Activated CD8-positive, alpha-beta T cell treated with anti-CD3 and anti-CD28 coated beads for 36 hours (primary cell): ENCODE data around the gene FASTKD2. TPM values are rescaled to one million over a fixed set of nuclear protein-coding genes. Genes with fewer than 3 reads are reported as not detected.

ENCODE experiments used
- ATAC-seq: fragments of 200-7000 bp; cut with Tn5 transposase; one replicate; pipeline ENCODE4 v1.10.0; 2021; ENCODE audit warnings: mild to moderate bottlenecking, moderate library complexity
- CTCF ChIA-PET: fragments of 350-600 bp; sonication (Branson Sonifier 250); formaldehyde crosslinking; loops from one replicate; lab custom pipeline; 2021; ENCODE audit warnings: antibody characterized with exemption; lab: Charles Lee
- POLR2A ChIA-PET: fragments of 350-600 bp; sonication (Branson Sonifier 250); formaldehyde crosslinking; loops from one replicate; lab custom pipeline; 2021; ENCODE audit warnings: antibody characterized with exemption; lab: Charles Lee
- DNase-seq: peaks from one replicate; pipeline ENCODE4 v3.0.0-alpha.2; 2020
- H3K27ac Mint-ChIP-seq: one replicate; pipeline ENCODE4 v1.8.0; 2021; ENCODE audit warnings: mild to moderate bottlenecking, mixed read lengths
- H3K27me3 Mint-ChIP-seq: one replicate; pipeline ENCODE4 v1.8.0; 2021; ENCODE audit warnings: mixed read lengths
- H3K36me3 Mint-ChIP-seq: one replicate; pipeline ENCODE4 v1.8.0; 2021; ENCODE audit warnings: low read depth, mixed read lengths
- H3K4me1 Mint-ChIP-seq: one replicate; pipeline ENCODE4 v1.8.0; 2021; ENCODE audit warnings: low read depth, mixed read lengths
- H3K4me3 Mint-ChIP-seq: one replicate; pipeline ENCODE4 v1.8.0; 2021; ENCODE audit warnings: mild to moderate bottlenecking, moderate library complexity, mixed read lengths
- H3K9me3 Mint-ChIP-seq: one replicate; pipeline ENCODE4 v1.8.0; 2021; ENCODE audit warnings: mixed read lengths
- intact Hi-C: fragments of 100-400 bp; cut with micrococcal nuclease; formaldehyde crosslinking; loops from one replicate; pipeline ENCODE4 v1.10.0; 2022
- total RNA-seq, 2 experiments: library from RNA; stranded (reverse); gene quantifications; one replicate each; pipeline ENCODE4 v1.2.3, GENCODE V29; 2021
- TF ChIP-seq, protein P1 (sequence below): fragments of 200-600 bp; IDR thresholded peaks from one replicate; pipeline ENCODE4 v1.8.0; 2022; ENCODE audit warnings: antibody characterized with exemption, mild to moderate bottlenecking

The FASTKD2 gene
- total RNA-seq, 2 experiments from 2014 or later = 32.8 to 33.7 TPM

DNA sequence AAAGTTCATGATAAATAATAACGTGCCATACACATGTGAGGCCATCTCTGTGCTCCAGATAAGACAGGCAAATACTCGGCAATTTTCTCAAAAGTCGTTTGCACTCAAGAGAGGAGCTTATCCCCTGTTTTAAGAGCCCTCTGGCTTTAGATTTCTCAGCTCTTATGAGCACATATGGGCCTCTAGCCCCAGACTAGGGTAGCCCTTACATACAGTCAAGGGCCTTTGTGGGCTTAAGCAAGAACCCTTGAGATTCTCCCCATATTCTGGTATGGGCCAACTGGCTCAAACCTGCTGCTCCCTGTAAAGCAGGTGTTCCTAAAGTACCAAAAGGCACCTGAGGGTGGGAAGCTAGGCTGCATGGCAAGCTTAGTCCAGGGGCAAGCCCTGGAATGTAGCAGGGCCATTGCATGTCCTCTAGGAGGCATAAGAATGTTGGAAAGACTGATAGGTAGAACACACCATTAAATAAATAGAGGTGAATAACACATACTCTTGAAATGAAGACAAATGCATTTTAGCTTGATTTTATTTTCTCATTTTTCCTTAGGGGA lies 66.1 kb downstream of the FASTKD2 start:
- POLR2A ChIA-PET = no interaction called here
- no peak overlapping the region for H3K27ac Mint-ChIP-seq
- ATAC-seq = no peak

DNA sequence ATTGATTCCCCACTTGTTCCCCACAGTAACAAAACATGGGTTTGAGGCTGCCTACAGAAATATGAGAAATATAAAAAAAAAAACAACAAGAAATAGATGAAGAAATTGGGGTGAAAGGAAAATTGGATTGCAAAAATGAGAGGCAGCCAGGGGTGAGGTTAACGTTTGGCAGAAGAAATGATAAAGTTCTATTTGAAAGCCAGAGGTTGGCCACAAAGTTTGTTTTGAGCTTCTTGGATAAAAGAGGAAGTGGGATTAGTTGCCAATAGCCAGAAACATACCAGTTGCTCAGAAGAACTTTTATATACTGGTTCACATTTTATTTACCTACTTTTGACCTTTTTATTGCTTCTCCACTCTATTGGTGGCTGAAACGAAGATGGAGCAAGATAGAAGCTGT lies 67.5 kb downstream of the FASTKD2 start:
- no peaks in the 10 kb centered on the region for H3K4me1 Mint-ChIP-seq
- TF ChIP-seq, protein P1, sequence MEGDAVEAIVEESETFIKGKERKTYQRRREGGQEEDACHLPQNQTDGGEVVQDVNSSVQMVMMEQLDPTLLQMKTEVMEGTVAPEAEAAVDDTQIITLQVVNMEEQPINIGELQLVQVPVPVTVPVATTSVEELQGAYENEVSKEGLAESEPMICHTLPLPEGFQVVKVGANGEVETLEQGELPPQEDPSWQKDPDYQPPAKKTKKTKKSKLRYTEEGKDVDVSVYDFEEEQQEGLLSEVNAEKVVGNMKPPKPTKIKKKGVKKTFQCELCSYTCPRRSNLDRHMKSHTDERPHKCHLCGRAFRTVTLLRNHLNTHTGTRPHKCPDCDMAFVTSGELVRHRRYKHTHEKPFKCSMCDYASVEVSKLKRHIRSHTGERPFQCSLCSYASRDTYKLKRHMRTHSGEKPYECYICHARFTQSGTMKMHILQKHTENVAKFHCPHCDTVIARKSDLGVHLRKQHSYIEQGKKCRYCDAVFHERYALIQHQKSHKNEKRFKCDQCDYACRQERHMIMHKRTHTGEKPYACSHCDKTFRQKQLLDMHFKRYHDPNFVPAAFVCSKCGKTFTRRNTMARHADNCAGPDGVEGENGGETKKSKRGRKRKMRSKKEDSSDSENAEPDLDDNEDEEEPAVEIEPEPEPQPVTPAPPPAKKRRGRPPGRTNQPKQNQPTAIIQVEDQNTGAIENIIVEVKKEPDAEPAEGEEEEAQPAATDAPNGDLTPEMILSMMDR = no peak
- H3K27me3 Mint-ChIP-seq = no peaks in the 10 kb centered on the region
- peaks cover 11% of the 10 kb centered on the region for H3K9me3 Mint-ChIP-seq
- CTCF ChIA-PET = interaction anchor here (0.7 kb wide), 1 partner anchor 14 kb away, joined by 3 read pairs; no protein-coding TSS in a partner anchor
- no peak for DNase-seq
- POLR2A ChIA-PET = no interaction called here
- H3K4me3 Mint-ChIP-seq = no peak overlapping the region
- ATAC-seq = no peak
- no peak overlapping the region for H3K27ac Mint-ChIP-seq
- intact Hi-C loops = no loop called here
- H3K36me3 Mint-ChIP-seq = peaks cover 4% of the 10 kb centered on the region

More for the DNA sequence above, 66.1 kb downstream of the FASTKD2 start:
- CTCF ChIA-PET = interaction anchor here (0.8 to 1.0 kb wide), 2 partner anchors 9 to 128 kb away, joined by 3 read pairs; no protein-coding TSS in a partner anchor
- no peaks in the 10 kb centered on the region for H3K4me1 Mint-ChIP-seq
- TF ChIP-seq, protein P1 = no peak
- no peak for DNase-seq
- peaks cover 11% of the 10 kb centered on the region for H3K9me3 Mint-ChIP-seq
- H3K4me3 Mint-ChIP-seq = no peak overlapping the region
- H3K36me3 Mint-ChIP-seq = peaks cover 4% of the 10 kb centered on the region
- intact Hi-C loops = no loop called here
- no peaks in the 10 kb centered on the region for H3K27me3 Mint-ChIP-seq

DNA sequence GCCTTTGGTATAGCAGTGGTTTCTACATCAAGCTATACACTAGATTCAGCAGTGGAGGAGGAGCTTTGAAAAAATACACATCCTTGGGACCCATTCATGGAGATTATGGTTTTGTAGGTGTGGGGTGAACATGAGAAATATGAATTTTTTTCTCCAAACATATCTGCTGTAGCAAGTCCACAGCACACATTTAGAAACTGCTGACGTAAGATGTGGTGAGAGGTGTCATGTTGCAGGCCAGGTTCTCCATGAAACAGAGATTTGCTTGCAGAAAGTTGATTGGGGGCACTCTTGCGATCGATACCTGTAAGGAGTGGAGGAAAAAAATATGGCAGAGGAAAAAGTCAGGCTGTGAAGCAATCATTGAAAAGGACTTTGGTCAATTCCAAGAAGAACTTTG lies 67.9 kb downstream of the FASTKD2 start:
- POLR2A ChIA-PET = no interaction called here
- CTCF ChIA-PET = no interaction called here
- H3K4me3 Mint-ChIP-seq = no peak overlapping the region
- H3K9me3 Mint-ChIP-seq = peaks cover 11% of the 10 kb centered on the region
- no peaks in the 10 kb centered on the region for H3K27me3 Mint-ChIP-seq
- DNase-seq (no peak), ATAC-seq (no peak)
- intact Hi-C loops = no loop called here
- H3K4me1 Mint-ChIP-seq = no peaks in the 10 kb centered on the region
- H3K36me3 Mint-ChIP-seq = peaks cover 4% of the 10 kb centered on the region
- TF ChIP-seq, protein P1 = no peak
- no peak overlapping the region for H3K27ac Mint-ChIP-seq

DNA sequence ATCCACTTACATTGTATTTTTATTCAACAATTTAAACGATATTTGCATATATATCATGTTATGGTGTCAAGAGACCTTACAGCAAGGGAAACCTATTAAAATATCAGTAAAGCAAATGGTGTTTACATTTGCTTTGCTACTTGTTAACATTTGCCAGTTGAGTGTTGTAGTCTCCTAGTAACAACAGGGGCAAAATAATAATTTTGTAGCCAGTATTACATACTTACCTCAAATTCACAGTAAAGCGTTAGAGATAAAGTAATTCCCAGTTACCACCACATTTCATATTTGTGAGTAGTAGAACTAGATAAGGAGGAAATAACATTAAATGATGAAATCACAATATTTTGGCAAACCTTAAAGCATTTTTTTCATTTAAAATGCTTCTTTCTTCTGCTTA lies 71.3 kb downstream of the FASTKD2 start:
- POLR2A ChIA-PET = interaction anchor here (1.2 kb wide), 1 partner anchor 10 kb away, joined by 4 read pairs; no protein-coding TSS in a partner anchor
- Mint-ChIP-seq H3K27me3 (no peaks in the 10 kb centered on the region), H3K36me3 (peaks cover 4% of the 10 kb centered on the region), H3K27ac (no peak overlapping the region), H3K4me3 (no peak overlapping the region), H3K9me3 (peaks cover 17% of the 10 kb centered on the region), H3K4me1 (no peaks in the 10 kb centered on the region)
- DNase-seq = no peak
- no peak for ATAC-seq
- CTCF ChIA-PET = interaction anchor here (1.0 kb wide), 1 partner anchor 11 kb away, joined by 3 read pairs; no protein-coding TSS in a partner anchor
- intact Hi-C loops = no loop called here
- TF ChIP-seq, protein P1 = no peak

DNA sequence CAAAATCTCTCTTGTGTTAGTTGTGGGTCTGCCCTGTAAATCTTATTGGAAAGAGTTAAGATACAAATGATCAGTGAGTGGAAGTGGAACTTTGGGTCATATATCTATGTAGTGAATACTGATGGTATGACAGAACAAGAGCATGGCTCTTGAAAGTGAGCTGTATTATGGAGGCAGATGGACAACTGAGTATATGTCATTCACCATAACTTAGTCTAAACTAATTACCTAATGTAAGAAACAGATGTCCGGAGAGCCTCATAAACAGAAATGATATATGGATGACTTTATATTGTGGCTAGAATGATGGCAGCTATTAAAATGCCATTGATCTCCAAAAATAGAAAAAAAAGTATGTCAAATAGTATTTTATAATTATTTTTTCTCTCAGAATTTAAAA lies 72.4 kb downstream of the FASTKD2 start:
- peaks cover 4% of the 10 kb centered on the region for H3K36me3 Mint-ChIP-seq
- CTCF ChIA-PET = no interaction called here
- H3K4me1 Mint-ChIP-seq = no peaks in the 10 kb centered on the region

More for the DNA sequence above, 72.4 kb downstream of the FASTKD2 start:
- no peak for ATAC-seq
- DNase-seq = no peak
- no peaks in the 10 kb centered on the region for H3K27me3 Mint-ChIP-seq
- TF ChIP-seq, protein P1 = no peak
- POLR2A ChIA-PET = interaction anchor here (1.2 kb wide), 1 partner anchor 9 kb away, joined by 4 read pairs; no protein-coding TSS in a partner anchor
- no peak overlapping the region for H3K4me3 Mint-ChIP-seq
- intact Hi-C loops = no loop called here
- H3K9me3 Mint-ChIP-seq = peaks cover 17% of the 10 kb centered on the region
- H3K27ac Mint-ChIP-seq = no peak overlapping the region
